ENCODE results near the gene FAU. TPM values are rescaled to one million over a fixed set of nuclear protein-coding genes. Genes with fewer than 3 reads are reported as not detected.

FAU gene
- total and polyA plus RNA-seq, 9 of the 15 experiments (the other 6 are each of a cell fraction or from before 2014, with no cell fraction given): 433 to 1,827 (median 942) TPM

GRCh38 chr11:65169164-65169641 is 47.3 kb upstream of the FAU start (continued):
- no peak for TF ChIP-seq GTF3C2 (IDR thresholded peaks at IDR 0.05; ENCODE audit: borderline replicate concordance, extremely low read depth, insufficient read length)
- peak; percentile 80; the same call in 1 of the 2 replicates for TF ChIP-seq MYNN (IDR thresholded peaks at IDR 0.05)
- TF ChIP-seq MYNN (CRISPR knock-in tag; IDR thresholded peaks at IDR 0.05): no peak
- TF ChIP-seq MBD1 (CRISPR knock-in tag; IDR thresholded peaks at IDR 0.05): no peak
- no peak for TF ChIP-seq MTF1 (CRISPR knock-in tag; IDR thresholded peaks at IDR 0.05; ENCODE audit: borderline replicate concordance)
- TF ChIP-seq JUND (IDR thresholded peaks at IDR 0.05; ENCODE audit: borderline replicate concordance, low read depth, low read length): peak; percentile 59
- TF ChIP-seq JUND (tag; IDR thresholded peaks at IDR 0.05; ENCODE audit: borderline replicate concordance, low read depth, low read length): no peak; the same call in 1 of the 3 replicates
- no peak for TF ChIP-seq DEAF1 (CRISPR knock-in tag; IDR thresholded peaks at IDR 0.05)
- no peak for TF ChIP-seq HNRNPH1 (optimal IDR thresholded peaks at IDR 0.05; ENCODE audit: low read depth, low read length)
- no peak for TF ChIP-seq PRMT5 (CRISPR knock-in tag; IDR thresholded peaks at IDR 0.05)
- no peak for TF ChIP-seq BRF2 (IDR thresholded peaks at IDR 0.05; ENCODE audit: borderline replicate concordance, insufficient read depth, insufficient read length)
- TF ChIP-seq AFF4 (CRISPR knock-in tag; IDR thresholded peaks at IDR 0.05): 0 out of 2 replicates have a peak, but pooled peaks have one; percentile 8
- no peak for TF ChIP-seq FOXO4 (CRISPR knock-in tag; IDR thresholded peaks at IDR 0.05)
- TF ChIP-seq TCFL5 (CRISPR knock-in tag; conservative IDR thresholded peaks at IDR 0.05): no peak
